Spleen (tissue), 7 donors: Measurements from ENCODE around the gene BRD4.

Experiments used
- CTCF ChIP-seq, 11 experiments: fragments of 200-600 bp in 7 of 11; fragments of 450-650 bp in 4 of 11; sonication (generic) in 4 of 11; IDR thresholded peaks in 8 of 11; conservative IDR thresholded peaks in 3 of 11; 1 replicate in 7 of 11; 2 replicates in 4 of 11; pipeline versions ENCODE4 v1.4.0 to v1.8.0; 2016 to 2021; ENCODE audit warnings: antibody characterized with exemption in 11 of 11, inconsistent platforms in 4 of 11, mild to moderate bottlenecking in 1 of 11
- POLR2A ChIP-seq, 3 donors: fragments of 450-650 bp; IDR thresholded peaks; one replicate each; pipeline ENCODE4 v1.5.1; 2017; ENCODE audit warnings: antibody characterized with exemption in 3 of 3, mild to moderate bottlenecking in 1 of 3
- POLR2AphosphoS5 ChIP-seq, 3 donors: sonication (generic); formaldehyde crosslinking; IDR thresholded peaks; one replicate each; pipeline ENCODE4 v1.5.1; 2017; ENCODE audit warnings: antibody characterized with exemption in 3 of 3
- donor health status: DM: no; HTN: no; CAD: no; lungs with moderate emphysema.
- donor health status: DM: no; HTN: no; CAD: no.
- donor health status: DM: no; HTN: no; CAD: no.

- TF ChIP-seq CTCF (IDR thresholded peaks at IDR 0.05 in 8 of 11, conservative IDR thresholded peaks at IDR 0.05 in 3 of 11) = no peak
- no peak for TF ChIP-seq POLR2AphosphoS5 (IDR thresholded peaks at IDR 0.05)
- no peak for TF ChIP-seq POLR2A (IDR thresholded peaks at IDR 0.05)
Measured at GRCh38 chr19:15317392-15318071, 14.8 kb downstream of the BRD4 start.
